Heart left ventricle (tissue), 13 donors: ENCODE results near the gene MAPK4.

Experiments
- CTCF ChIP-seq, 12 donors: fragments of 200-600 bp; sonication (generic) in 4 of 12; IDR thresholded peaks; one replicate each; pipeline versions ENCODE4 v1.5.0 to v1.8.0; 2018 to 2022; ENCODE audit warnings: antibody characterized with exemption in 12 of 12, mild to moderate bottlenecking in 5 of 12
- POLR2A ChIP-seq, 2 donors: fragments of 450-650 bp; IDR thresholded peaks; one replicate each; pipeline ENCODE4 v1.6.1; 2017; ENCODE audit warnings: antibody characterized with exemption in 2 of 2, mild to moderate bottlenecking in 2 of 2, moderate library complexity in 2 of 2
- donor health status: ischemic (EF 13 %, LVEDD 7.1; RV severe dilation, severe dysfunction).
- donor health status: DM: no; HTN: yes; CAD: no.
- donor health status: DM: no; HTN: no; CAD: no.
- donor health status: ischemic (EF 25% LVEDD 6.9; RV normal size, moderate dysfunction).
- donor health status: ischemic (EF 25% LVEDD 5.7; RV mildly dilated, moderate dysfunction).
- donor health status: ischemic (EF 35%, LVEDD 5.7; RV mildly dilated, moderate dysfunction).
- donor health status: nonischemic (EF 11% LVEDD 7.7; RV severe dilation, severe dysfunction).
- donor health status: DM: yes; HTN: yes; CAD: no.
- donor health status: PGD.
- donor health status: ischemic (EF 29% LVEDD 5.4; RV normal size, mild dysfunction).
- donor health status: nonischemic (EF 23%, LVEDD 6.1; RV moderate dilation, normal function).

- TF ChIP-seq CTCF (IDR thresholded peaks at IDR 0.05), result no peak
- no peak for TF ChIP-seq POLR2A (IDR thresholded peaks at IDR 0.05)
Observed at GRCh38 chr18:50594012-50594411, 34.1 kb downstream of the MAPK4 start.
